Natural killer cell treated with Interleukin-12 subunit alpha and Interleukin-12 subunit beta and Interleukin-15 and Interleukin-18, amount 100 ng/mL, for 72 hours (primary cell): ENCODE measurements around the gene RTL10. TPM values are rescaled to one million over a fixed set of nuclear protein-coding genes. Genes with fewer than 3 reads are reported as not detected.
A peak's percentile ranks its signal among the peaks of the same experiment; 100 is the strongest.

Source experiments
- ATAC-seq, 2 donors: fragments of 150-1000 bp; cut with Tn5 transposase in 1 of 2; sonication (Bioruptor Pico), chemical (Tn5 transposase) in 1 of 2; 2 replicates each; pipeline ENCODE4 v1.10.0; 2021
- DNase-seq: peaks from one replicate; pipeline ENCODE4 v3.0.0; 2022; ENCODE audit warnings: low spot score
- H3K27ac Mint-ChIP-seq, 2 donors: 1 replicate in 1 of 2; 2 replicates in 1 of 2; pipeline ENCODE4 v1.8.0; 2022; ENCODE audit warnings: mixed read lengths in 2 of 2, mild to moderate bottlenecking in 1 of 2, moderate library complexity in 1 of 2
- H3K27me3 Mint-ChIP-seq, 2 donors: 1 replicate in 1 of 2; 2 replicates in 1 of 2; pipeline ENCODE4 v1.8.0; 2022; ENCODE audit warnings: mixed read lengths in 2 of 2
- H3K36me3 Mint-ChIP-seq: one replicate; pipeline ENCODE4 v1.8.0; 2022; ENCODE audit warnings: mixed read lengths
- H3K4me1 Mint-ChIP-seq, 2 donors: 1 replicate in 1 of 2; 2 replicates in 1 of 2; pipeline ENCODE4 v1.8.0; 2022; ENCODE audit warnings: low read depth in 2 of 2, mixed read lengths in 2 of 2, mild to moderate bottlenecking in 1 of 2
- H3K4me3 Mint-ChIP-seq: one replicate; pipeline ENCODE4 v1.8.0; 2022; ENCODE audit warnings: mixed read lengths
- H3K9me3 Mint-ChIP-seq: 2 replicates; pipeline ENCODE4 v1.8.0; 2022; ENCODE audit warnings: mixed read lengths
- total RNA-seq, 2 donors: library from RNA; stranded (reverse); gene quantifications; one replicate each; pipeline ENCODE4 v1.2.3, GENCODE V29; 2022

The RTL10 gene
- total RNA-seq, 2 donors from 2014 or later = 11.2 to 26.3 TPM

GRCh38 chr22:19895160-19895849 is 40.6 kb upstream of the RTL10 start:
- DNase-seq (no peak), ATAC-seq (no peak)
- no peaks in the 10 kb centered on the region for H3K9me3 Mint-ChIP-seq
- H3K27me3 Mint-ChIP-seq = no peaks in the 10 kb centered on the region
- H3K4me1 Mint-ChIP-seq = peaks cover 9 to 10% of the 10 kb centered on the region in 2 donors
- no peak overlapping the region for H3K27ac Mint-ChIP-seq
- H3K4me3 Mint-ChIP-seq = no peak overlapping the region
- no peaks in the 10 kb centered on the region for H3K36me3 Mint-ChIP-seq

DNA sequence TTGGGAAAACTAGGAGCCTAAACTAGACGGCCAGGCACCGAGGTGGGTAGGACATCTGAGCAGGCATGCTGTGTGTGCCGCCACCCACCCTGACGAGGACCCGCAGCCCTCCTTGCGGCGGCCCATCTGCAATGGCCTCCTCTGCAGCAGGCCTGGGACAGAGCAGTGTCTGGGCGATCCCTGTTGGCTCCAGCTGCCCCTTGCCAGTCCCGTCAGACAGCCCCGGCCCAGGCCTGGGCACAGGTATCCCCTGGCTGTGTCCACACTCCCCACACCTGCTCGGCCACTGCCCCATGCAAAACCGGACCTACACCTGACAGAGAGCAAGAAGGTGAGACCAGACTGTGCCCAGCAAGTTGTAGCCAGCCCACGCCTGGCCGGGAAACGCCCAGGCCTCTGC is 38.7 kb upstream of the RTL10 start:
- H3K27ac Mint-ChIP-seq = no peak overlapping the region
- peaks cover 9 to 10% of the 10 kb centered on the region in 2 donors for H3K4me1 Mint-ChIP-seq
- DNase-seq (no peak), ATAC-seq (no peak)
- no peaks in the 10 kb centered on the region for H3K27me3 Mint-ChIP-seq
- no peaks in the 10 kb centered on the region for H3K36me3 Mint-ChIP-seq
- no peaks in the 10 kb centered on the region for H3K9me3 Mint-ChIP-seq
- H3K4me3 Mint-ChIP-seq = no peak overlapping the region

DNA sequence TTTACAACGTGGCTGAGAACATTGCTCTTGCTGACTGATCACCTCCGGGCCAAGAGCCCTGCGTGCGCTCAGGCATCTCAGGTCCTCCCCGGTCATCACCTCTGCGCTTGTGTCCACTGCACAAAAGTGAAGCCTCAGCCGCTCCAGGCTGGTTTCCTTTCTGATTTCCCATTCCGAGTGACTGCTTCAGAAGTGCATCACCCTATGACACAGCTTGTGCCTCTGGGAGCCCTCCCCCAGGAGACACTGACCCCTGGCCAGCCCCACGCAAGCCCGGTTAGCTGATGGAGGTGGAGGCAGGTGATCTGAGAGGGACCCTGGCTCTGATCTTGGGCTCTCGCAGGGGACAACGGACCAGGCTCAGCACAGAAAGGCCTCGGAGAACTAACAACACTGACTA is 38.3 kb upstream of the RTL10 start:
- H3K9me3 Mint-ChIP-seq = no peaks in the 10 kb centered on the region
- no peaks in the 10 kb centered on the region for H3K36me3 Mint-ChIP-seq
- DNase-seq = no peak

DNA sequence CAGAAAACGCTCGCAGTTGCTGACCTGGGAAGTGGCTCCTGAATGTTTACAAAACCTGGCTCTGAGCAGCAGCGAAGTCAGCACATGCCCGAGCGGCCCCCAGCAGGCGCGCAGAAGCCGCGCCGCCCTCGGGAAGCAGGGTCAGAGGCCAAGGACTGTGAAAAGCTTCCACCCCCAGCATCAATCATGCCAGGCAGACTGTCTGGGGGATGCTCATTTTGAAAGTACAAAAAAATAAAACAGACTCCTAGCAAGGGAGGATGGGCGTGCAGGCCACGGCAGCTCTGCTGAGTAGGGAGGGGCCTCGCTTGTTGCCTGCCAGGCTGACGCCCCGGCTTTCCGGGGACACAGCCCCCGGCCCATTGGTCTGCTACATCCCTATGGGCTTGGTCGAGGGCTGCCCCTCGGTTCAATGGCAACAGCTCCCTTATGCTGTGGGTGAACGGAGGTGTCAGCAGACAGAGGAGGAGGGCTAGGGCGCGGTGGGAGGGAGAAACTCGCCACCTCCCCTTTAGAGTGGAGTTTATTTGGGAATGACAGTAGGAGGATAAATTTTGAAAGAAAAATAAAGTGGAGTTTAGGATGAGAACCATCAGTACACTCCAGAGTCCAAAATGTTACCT is 37.7 kb upstream of the RTL10 start:
- Mint-ChIP-seq H3K4me1 (peaks cover 9 to 10% of the 10 kb centered on the region in 2 donors), H3K9me3 (no peaks in the 10 kb centered on the region), H3K36me3 (no peaks in the 10 kb centered on the region), H3K4me3 (peak overlapping the region; percentile 66), H3K27ac (peak overlapping the region in 1 of 2 donors; percentile 56), H3K27me3 (no peaks in the 10 kb centered on the region)
- ATAC-seq (peak; percentile 37 to 67), DNase-seq (no peak)

More for the DNA sequence above, 38.3 kb upstream of the RTL10 start:
- no peaks in the 10 kb centered on the region for H3K27me3 Mint-ChIP-seq
- H3K4me3 Mint-ChIP-seq = no peak overlapping the region
- no peak overlapping the region for H3K27ac Mint-ChIP-seq
- ATAC-seq = no peak
- peaks cover 9 to 10% of the 10 kb centered on the region in 2 donors for H3K4me1 Mint-ChIP-seq

DNA sequence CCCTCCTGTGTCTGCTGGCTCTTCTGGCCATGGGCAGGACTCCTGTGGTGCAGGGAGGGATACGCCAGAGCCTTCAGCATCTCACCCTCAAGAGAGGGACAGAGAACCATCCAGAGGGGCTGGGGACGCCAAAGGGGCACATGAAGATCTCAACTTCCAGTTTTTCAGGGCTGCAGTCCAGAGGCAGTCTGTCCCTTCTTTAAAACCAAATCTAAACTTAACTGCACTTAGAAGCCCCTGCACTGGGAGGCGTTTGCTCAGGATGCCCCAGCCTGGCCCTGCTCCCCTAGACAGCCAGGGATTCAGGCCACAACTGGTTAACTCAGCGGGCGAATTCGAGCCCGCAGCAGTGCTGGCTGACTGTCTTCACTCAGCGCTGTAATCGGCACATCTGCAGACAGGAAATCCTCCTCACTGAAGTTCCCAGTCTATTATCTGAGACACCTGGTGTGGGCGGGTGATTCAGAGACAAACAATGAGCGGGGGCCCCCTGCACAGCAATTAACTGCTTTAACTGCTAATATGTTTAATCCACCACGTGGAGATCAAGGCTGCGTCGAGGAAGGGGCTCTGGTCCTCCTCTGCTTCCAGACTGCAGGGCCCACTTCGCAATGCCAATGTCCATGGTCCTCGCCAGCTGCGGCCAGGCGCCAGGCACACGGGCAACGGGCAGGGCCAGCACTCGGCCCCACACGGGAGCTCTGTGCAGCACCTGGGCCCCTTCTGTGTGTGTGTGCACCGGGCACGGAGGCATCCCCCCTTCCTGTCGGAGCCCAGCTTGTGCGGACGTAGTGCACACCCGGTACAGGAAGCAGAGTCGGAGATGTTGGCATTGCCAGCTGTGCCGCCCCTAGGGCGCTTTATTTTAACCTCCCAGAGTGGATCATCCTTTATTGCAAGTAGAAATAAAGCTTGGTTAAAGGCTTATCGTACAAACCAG is 36.9 kb upstream of the RTL10 start:
- Mint-ChIP-seq H3K9me3 (no peaks in the 10 kb centered on the region), H3K27ac (peak overlapping the region; percentile 56 to 59), H3K4me1 (peaks cover 12 to 16% of the 10 kb centered on the region in 2 donors), H3K4me3 (peak overlapping the region; percentile 66), H3K36me3 (no peaks in the 10 kb centered on the region), H3K27me3 (no peaks in the 10 kb centered on the region)
- DNase-seq (no peak), ATAC-seq (peak; percentile 72 to 73)

DNA sequence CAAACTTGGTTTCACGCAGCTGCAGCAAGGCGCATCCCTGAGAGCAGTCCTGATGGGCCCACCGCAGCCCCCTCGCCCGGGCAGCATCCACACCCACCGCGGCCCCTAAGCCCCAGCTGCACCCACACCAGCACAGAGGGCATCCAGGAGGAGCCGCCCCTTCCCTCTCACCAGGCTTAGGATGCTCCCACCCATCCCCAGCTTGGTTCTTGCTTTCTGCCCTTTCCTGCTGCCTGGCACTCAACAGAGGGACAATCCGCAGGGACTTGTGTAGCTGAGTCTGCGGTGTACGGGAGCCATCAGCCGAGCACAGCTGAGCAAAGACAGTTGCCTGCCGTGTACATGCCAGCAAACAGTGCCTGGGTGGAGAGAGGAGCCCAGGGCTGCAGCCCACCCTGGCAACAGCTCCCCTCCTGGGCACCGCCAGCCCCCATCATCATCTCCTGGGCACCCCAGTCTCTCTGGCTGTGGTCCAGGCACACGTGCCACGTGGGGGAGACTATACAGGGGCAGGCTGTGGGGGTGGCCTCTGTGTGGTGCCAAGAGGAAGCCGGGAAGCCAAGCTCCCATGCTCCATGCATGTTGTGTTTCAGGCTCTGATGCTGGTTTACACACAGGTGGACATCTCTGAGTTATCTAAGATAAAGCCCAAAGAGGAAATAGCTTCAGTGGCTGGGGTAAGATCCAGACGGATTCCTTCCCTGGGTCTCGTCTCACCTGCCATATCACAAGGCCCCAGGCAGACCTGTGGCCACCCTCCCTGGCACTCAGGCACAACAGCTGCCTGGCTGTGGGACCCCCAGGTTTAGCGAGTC is 36.0 kb upstream of the RTL10 start:
- Mint-ChIP-seq H3K9me3 (no peaks in the 10 kb centered on the region), H3K4me1 (peaks cover 12 to 16% of the 10 kb centered on the region in 2 donors), H3K27me3 (no peaks in the 10 kb centered on the region), H3K27ac (no peak overlapping the region), H3K4me3 (no peak overlapping the region), H3K36me3 (no peaks in the 10 kb centered on the region)
- no peak for ATAC-seq
- no peak for DNase-seq

DNA sequence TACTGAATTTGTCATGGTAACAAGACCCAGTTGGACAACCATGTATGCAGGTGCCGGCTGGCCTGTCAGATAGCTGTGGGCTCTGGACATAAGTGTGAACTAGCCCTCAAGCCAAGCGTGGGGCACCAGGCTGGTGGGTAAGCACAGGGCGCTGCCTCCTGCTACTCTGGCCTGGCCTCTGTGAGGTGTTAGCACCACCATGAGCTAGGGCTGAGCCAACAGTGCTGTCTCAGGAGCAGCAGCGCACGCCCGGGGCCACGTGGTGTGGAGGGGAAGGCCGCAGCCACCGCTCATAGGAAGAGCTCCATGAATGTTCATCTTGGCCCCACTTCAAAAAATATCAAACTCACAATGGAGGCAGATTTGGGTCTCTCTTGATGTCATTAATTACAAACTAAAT is 35.3 kb upstream of the RTL10 start:
- DNase-seq = no peak
- Mint-ChIP-seq H3K36me3 (no peaks in the 10 kb centered on the region), H3K4me1 (peaks cover 12 to 16% of the 10 kb centered on the region in 2 donors), H3K27me3 (no peaks in the 10 kb centered on the region), H3K9me3 (no peaks in the 10 kb centered on the region), H3K27ac (no peak overlapping the region), H3K4me3 (no peak overlapping the region)
- ATAC-seq = no peak

- ATAC-seq (no peak), DNase-seq (peak; percentile 41)
- no peaks in the 10 kb centered on the region for H3K9me3 Mint-ChIP-seq
- H3K27ac Mint-ChIP-seq = no peak overlapping the region
- peaks cover 12 to 16% of the 10 kb centered on the region in 2 donors for H3K4me1 Mint-ChIP-seq
- H3K27me3 Mint-ChIP-seq = no peaks in the 10 kb centered on the region
- H3K36me3 Mint-ChIP-seq = no peaks in the 10 kb centered on the region
- H3K4me3 Mint-ChIP-seq = no peak overlapping the region
These were observed 33.6 kb upstream of the RTL10 start for GRCh38 chr22:19888131-19888746.

DNA sequence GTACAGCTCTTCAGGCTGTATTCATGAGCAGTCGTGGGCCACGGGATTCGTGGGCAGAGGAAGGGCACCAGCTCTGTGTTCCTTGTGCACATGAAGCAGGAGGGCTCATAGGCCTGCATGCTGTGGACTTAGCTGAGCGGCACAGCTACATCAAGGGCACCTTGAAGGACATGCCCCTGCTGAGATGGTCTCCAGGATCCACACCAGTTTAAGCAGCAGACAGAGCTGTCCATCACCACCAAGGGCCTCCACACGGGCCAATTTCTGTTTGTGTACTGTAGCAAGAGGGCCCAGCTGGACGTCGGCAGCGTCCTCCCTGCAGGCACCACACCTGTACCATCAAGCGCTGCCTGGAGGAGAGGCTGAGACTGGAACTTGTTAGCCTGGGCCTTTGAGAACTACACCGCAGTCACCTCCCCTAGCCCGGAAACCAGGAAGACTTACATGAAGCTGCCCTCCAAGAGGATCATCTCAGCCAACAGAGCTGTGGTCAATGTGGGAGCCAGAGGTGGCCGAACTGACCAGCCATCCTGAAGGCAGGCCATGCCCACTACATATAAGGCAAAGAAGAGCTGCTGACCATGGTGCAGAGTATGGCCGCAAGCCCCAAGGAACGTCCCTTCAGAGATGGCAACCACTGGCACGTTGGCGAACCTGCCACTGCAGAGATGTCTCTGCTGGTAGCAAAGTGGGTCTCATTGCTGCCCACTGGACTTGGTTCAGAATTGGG is 32.7 kb upstream of the RTL10 start:
- Mint-ChIP-seq H3K27me3 (no peaks in the 10 kb centered on the region), H3K4me1 (peaks cover 12 to 16% of the 10 kb centered on the region in 2 donors), H3K36me3 (no peaks in the 10 kb centered on the region), H3K4me3 (no peak overlapping the region), H3K9me3 (no peaks in the 10 kb centered on the region), H3K27ac (no peak overlapping the region)
- DNase-seq (no peak), ATAC-seq (no peak)

GRCh38 chr22:19886605-19887255 is 32.1 kb upstream of the RTL10 start:
- peaks cover 10 to 12% of the 10 kb centered on the region in 2 donors for H3K4me1 Mint-ChIP-seq
- H3K4me3 Mint-ChIP-seq = no peak overlapping the region
- H3K36me3 Mint-ChIP-seq = no peaks in the 10 kb centered on the region
- H3K9me3 Mint-ChIP-seq = no peaks in the 10 kb centered on the region
- no peaks in the 10 kb centered on the region for H3K27me3 Mint-ChIP-seq
- DNase-seq (no peak), ATAC-seq (peak in 1 of 2 donors; percentile 49)
- no peak overlapping the region for H3K27ac Mint-ChIP-seq

DNA sequence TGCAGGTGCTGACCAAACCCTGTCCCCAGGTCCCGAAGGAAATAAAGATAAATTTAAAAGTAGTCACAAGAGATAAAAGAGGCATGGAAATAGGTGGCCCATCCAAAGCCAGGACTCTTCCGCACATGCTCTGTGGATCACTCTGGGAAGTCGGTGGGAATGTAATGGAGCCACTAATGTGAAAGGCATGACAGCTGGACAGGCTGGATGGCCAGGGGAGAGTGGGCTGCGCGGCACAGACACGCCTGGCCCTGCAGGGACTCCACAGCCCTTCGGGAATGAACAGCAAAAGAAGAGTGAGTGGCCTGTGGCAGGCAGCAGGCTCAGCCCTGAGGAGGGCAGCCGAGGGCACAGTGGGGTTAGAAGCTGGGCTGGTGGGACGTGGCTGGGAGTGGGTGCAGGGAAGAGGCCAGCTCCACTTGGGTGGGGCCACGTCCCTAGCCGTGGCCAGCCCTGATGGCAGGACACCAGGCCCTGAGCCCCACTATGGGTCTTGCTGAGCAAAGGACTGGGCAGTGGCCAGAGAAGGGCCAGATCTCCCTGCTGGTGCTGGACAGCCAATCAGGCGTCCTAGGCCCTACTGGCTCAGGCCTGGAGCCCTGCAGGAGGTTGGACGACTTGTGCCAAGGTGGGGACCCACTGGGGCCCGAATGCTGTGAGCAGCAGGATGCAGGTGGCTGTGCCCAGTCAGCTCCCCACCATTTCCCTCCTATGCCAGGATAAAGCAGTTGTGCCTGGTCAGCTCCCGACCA is 31.3 kb upstream of the RTL10 start:
- Mint-ChIP-seq H3K9me3 (no peaks in the 10 kb centered on the region), H3K27ac (no peak overlapping the region), H3K4me1 (peaks cover 3 to 6% of the 10 kb centered on the region in 2 donors), H3K27me3 (no peaks in the 10 kb centered on the region), H3K36me3 (no peaks in the 10 kb centered on the region), H3K4me3 (no peak overlapping the region)
- ATAC-seq = no peak
- DNase-seq = no peak
